Posterior cingulate gyrus (tissue), 11 donors: Measurements from ENCODE around the gene IBA57.

Source experiments
- DNase-seq, 10 donors: peaks; one replicate each; pipeline versions ENCODE4 v3.0.0 to v3.0.0-alpha.2; 2020 to 2021; ENCODE audit warnings: mixed read lengths in 3 of 10
- intact Hi-C: fragments of 100-400 bp; cut with DNase I; formaldehyde crosslinking; loops from one replicate; pipeline ENCODE4 v1.15.1; 2023

IBA57 gene

DNA sequence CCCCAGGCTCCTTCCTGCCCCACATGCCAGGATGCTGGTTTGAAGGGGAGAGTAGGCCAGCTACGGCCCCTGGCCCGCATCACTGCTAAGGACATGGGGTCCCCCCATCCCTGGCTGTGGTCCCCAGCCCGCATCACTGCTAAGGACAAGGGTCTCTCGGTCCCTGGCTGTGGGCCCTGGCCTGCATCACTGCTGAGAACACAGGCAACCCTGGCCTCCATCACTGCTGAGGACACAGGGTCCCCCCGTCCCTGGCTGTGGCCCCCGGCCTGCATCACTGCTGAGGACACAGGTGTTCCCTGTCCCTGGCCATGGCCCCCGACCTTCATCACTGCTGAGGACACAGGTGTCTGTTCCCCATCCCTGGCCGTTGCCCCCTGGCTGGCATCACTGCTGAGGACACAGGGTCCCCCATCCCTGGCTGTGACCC is 41.8 kb downstream of the IBA57 start:
- intact Hi-C loops, result no loop called here
- DNase-seq, result peak in 1 of 10 donors; percentile 82

DNA sequence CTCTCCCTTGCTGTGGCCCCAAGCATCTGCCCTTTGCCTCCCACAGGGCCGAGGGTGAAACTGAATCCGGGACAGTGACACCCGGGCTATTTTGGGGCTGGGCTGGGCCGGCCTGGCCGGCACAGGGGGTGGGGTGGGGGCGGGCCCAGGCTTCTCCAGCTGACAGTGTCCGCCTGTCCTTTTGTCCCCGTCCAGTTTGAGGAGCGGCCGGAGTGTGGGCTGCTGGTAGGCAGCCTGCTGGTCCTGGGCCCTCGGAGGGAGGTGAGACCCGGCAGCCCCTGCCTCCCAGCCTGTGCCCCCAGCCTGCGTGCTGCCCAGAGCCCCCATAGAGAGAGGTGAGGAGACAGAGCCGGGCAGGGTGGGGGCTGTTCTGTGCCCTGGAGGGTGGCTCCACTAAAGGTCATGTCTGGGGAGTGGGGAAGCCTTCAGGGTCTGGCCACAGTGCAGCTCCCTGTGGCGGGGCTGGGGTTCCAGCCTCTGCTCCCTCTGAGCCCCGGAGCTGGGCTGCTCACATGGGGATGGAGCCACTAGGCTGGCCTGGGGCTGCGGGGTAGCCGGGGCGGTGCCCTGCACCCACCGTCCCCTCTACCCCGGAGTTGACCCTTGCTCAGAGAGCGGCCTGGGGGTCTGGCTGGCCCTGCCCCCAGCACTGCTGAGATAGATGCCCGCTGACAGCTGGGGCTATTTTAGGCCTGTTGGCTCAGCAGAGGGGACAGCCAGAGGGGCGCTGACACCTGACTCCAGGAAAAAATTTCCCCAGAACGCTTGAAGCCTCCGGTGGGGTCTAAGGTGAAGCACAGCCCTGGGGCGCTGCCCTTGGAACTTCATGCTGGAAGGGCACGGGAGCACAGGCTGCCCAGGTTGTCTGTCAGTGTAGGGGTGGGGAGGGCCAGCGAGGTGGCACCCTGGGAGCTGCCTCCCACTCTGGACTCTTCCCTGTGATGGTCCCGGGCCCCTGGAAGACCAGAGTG is 42.5 kb downstream of the IBA57 start, which contains the start of gene OBSCN:
Gene OBSCN (plus strand): TSS at position 194 of the 971 bp plus-strand sequence. CDS start 3,740 bp downstream, outside the sequence.
- DNase-seq, result peak in 1 of 10 donors; percentile 83
- intact Hi-C loops, result no loop called here

DNA sequence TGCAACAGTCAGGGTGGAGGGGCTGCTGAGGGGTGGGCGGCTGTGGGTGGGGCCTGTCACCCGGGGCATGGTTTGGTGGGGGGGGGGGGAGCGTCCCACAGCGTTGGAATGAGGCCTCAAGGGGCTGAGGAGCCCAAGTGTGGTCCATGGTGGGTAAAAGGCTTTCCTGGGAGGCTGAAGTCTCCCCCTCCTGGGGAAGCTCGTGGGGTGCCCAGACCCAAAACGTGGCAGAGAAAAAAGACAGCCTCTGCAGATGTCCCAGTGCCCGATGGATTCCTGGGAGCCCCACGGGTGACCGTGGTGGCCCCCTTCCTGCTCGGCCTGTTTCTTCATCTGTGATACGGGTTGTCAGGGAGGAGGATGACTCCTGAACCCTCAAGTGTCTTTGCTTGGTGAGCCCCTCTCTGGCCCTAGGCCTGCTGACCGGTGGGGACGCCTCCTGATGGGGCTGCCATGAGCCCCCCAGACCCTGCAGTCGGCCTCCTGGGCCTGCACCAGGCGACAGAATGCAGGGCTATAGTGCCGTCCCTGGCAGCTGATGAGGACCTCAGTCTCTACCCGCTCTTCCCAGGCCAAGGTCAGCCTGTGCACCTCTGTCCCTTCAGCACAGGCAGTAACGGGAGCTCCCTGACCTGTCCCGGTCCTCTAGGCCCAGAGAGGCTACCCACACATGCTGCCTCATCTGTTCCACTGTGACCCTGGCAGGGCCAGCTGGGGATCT is 43.4 kb downstream of the IBA57 start:
- intact Hi-C loops, result no loop called here
- DNase-seq, result peak in 1 of 10 donors; percentile 58

DNA sequence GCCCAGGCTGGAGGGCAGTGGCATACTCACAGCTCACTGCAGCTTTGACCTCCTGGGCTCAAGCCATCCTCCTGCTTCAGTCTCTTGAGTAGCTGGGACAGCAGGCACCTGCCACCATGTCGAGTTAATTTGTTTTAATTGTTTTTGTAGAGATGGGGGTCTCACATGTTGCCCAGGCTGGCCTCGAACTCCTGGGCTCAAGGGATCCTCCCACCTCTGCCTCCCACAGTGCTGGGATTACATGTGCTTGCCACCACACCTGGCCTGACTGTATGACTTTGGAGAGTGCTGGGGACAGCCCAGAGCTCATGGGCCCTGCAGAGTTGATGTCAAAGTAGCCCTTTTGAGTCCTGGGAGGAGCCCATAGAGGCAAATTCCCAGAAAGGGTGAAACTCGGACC is 44.1 kb downstream of the IBA57 start:
- DNase-seq, result peak in 1 of 10 donors; percentile 46
- intact Hi-C loops, result no loop called here

DNA sequence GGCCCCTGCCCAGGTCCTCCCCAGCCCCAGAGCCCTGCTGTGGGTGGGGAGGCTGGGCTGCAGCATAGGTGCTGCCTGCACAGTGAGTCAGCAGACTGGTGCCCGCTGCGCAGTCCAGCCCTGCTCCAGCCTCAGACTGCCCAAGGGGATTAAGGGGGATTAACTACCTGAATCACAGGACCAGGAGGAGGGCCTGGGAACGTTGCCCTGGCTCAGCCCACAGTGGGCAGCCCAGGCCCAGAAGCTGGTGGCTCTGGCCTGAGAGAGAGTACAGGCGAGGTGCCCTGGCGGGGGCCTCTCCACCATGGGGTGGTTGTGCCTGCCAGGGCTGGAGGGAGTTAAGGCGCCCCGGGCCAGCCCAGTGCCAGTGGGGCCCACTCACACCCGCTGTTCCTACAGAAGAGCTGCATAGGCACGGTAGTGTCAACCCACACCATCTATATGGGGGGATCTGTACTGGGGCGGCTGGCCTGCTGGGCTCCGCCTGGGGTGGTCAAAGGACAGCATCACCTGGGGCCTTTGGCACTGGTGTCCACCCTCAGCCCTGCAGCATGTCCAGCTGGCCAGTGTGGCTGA is 44.6 kb downstream of the IBA57 start:
- peak in 2 of 10 donors; percentile 66 to 70 for DNase-seq
- intact Hi-C loops, result no loop called here

DNA sequence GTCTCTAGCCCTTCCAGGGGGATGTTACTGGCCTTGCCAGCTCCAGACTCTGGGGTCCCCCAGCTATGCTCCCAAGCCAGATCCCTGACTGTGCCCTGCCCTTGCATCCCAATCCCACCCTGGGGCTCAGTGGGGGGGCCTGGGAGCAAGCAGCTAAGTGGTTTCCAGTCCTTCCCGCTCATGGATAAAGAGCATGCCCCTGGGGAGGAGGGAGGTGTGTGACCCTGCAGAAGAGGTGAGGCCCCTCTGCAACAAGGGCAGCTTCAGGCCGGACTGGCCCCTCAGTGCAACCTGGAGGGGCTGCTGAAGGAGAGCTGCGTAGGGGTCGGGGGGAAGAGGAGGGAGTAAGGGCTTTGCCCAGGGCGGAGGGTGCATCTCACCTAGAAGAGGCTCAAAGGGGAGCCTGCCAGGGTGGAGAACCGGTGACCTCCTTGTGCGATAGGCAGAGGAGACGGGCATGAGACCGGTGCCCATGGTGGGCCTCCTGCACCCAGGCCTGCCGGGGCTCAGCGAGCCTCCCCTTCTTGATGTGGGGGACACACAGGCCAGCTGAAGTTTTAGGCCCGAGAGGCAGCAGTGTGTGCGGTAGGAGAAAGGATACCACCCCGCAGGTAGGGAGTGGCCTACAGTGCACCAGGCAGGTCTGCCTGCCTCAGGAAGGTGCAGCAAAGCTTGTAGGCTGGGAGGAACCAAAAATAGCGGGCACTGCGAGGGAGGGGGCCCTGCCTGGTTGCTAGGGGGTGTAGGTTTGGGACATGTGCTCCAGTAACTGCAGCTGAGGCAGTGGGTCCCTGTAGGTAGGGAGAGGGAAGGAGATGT is 45.3 kb downstream of the IBA57 start:
- intact Hi-C loops, result no loop called here
- DNase-seq, result peak in 1 of 10 donors; percentile 78

DNA sequence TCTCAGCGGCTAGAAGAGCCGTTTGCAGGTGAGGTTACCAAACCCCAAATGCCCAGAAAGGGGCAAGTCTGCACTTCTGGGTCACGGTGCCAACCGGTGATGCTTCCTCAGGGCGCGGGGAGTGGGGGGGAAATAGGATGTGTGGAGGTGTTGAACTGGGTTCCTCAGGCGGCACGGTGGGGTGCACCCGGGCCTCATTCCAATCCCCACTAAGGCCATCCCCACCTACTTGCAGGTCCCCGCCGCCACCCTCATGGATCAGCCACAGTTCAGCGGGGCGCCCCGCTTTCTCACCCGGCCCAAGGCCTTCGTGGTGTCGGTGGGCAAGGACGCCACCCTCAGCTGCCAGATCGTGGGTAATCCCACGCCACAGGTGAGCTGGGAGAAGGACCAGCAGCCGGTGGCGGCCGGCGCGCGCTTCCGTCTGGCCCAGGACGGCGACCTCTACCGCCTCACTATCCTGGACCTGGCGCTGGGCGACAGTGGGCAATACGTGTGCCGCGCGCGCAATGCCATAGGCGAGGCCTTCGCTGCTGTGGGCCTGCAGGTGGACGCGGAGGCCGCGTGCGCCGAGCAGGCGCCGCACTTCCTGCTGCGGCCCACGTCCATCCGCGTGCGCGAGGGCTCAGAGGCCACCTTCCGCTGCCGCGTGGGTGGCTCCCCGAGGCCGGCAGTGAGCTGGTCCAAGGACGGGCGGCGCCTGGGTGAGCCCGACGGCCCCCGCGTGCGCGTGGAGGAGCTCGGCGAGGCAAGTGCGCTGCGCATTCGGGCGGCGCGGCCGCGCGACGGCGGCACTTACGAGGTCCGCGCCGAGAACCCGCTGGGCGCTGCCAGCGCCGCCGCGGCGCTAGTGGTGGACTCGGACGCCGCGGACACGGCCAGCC is 46.2 kb downstream of the IBA57 start:
- DNase-seq, result peak in 1 of 10 donors; percentile 75
- intact Hi-C loops, result no loop called here

DNA sequence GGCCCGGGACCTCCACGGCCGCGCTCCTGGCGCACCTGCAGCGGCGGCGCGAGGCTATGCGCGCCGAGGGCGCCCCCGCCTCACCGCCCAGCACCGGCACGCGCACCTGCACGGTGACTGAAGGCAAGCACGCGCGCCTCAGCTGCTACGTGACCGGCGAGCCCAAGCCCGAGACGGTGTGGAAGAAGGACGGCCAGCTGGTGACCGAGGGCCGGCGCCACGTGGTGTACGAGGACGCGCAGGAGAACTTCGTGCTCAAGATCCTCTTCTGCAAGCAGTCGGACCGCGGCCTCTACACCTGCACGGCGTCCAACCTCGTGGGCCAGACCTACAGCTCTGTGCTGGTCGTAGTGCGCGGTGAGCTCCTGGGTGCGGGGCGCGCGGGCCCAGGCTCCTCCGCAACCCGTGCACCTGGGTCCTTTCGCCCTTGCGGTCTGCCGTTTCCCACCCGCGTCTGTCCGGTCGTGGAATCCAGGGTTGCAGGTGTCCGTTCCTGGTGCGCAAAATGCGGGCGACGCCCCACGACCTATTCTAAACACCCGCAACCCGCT is 46.9 kb downstream of the IBA57 start:
- peak in 2 of 10 donors; percentile 70 to 75 for DNase-seq
- intact Hi-C loops, result no loop called here

DNA sequence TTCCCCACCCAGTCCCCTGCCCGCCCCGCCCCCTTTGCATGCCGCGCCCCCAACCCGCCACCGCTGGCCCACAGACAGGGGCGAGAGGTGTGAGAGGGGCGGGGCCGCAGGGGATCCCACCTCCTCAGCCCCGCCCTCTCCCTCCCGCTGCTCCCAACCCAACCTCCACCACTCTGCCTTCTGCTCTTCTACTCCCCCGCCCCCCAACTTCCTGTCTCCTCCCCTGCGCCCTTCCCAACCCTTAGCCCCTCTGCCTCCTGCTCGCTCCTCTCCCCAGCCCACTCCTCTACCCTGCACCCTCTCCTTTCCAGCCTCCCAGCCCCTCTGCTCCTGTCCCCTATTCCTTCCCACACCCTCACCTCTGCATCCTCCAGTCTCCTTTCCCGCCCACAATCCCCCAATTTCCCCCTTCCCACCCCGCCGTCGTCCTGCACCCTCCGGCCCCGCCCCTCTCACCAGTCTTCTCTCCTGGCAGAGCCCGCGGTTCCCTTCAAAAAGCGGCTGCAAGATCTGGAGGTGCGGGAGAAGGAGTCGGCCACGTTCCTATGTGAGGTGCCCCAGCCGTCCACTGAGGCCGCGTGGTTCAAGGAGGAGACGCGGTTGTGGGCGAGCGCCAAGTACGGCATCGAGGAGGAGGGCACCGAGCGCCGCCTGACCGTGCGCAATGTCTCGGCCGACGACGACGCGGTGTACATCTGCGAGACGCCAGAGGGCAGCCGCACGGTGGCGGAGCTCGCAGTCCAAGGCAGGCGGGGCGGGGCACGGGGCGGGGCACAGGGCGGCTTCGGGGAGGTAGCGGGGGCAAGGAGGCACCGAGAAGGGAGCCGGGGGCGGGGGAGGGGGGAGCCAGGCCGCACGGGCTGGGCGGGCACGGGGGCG is 47.6 kb downstream of the IBA57 start:
- intact Hi-C loops, result no loop called here
- peak in 9 of 10 donors; percentile 54 to 94 (median 74) for DNase-seq

DNA sequence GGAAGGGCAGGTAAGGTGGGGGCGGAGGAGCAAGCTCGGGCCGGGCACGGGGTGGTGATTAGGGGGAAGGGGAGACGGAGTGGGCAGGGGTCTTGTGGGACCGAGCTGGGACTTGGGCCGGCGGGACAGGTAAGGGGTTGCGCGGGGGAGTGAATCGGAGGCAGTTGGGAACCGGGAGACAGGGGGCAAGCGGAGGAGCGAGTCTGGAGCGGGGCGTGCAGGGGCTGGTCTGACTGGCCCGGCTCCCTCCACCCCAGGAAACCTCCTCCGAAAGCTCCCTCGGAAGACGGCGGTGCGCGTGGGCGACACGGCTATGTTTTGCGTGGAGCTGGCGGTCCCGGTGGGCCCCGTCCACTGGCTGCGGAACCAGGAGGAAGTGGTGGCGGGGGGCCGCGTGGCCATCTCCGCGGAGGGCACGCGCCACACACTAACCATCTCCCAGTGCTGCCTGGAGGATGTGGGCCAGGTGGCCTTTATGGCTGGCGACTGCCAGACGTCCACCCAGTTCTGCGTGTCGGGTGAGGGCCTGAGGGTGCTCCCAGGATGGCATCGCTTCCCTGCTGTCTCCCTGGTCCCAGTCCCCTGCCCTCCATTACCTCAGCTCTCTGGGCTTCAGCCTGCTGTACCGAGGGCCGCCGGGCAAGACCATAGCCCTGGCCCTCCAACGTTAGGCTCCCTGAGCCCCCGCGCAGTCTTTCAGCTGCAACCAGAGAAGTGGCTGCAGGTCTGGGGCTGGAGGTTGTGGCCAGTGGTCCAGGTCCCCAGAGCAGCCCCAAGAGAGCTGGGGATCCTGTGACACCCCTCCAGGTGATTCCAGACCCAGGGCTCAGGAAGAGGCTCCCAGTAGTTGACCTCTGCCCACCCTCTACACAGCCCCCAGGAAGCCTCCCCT is 48.6 kb downstream of the IBA57 start:
- intact Hi-C loops, result no loop called here

DNA sequence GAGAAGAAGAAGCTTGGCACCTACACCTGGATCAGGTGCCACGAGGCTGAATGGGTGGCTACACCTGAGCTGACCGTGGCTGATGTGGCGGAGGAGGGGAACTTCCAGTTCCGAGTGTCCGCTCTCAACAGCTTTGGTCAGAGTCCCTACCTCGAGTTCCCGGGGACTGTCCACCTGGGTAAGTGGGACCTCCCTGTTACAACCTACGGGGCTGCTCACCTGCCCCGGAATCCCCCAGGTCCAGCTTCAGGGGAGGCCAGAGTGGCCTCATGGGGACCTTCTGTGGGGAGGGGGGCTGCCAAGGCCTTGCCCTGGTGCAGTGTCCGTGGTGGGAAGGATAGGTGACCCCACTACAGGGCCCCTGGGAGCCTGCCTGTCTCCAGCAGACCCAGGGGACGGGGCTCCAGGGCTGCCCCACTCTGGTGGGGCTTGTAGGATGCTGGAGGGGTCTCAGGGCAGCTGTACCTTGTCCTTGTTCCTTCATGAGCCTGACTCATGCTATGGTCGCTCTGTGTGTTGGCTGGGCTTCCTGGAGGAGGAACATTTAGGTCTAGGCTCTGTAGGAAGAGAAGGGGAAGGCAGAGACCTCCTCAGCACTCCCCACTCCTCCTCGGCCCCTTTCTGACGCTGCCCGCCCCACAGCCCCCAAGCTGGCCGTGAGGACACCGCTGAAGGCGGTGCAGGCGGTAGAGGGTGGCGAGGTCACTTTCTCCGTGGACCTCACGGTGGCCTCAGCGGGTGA is 49.5 kb downstream of the IBA57 start:
- intact Hi-C loops, result no loop called here
- DNase-seq, result peak in 1 of 10 donors; percentile 22

More for the DNA sequence above, 48.6 kb downstream of the IBA57 start:
- peak in 1 of 10 donors; percentile 79 for DNase-seq

DNA sequence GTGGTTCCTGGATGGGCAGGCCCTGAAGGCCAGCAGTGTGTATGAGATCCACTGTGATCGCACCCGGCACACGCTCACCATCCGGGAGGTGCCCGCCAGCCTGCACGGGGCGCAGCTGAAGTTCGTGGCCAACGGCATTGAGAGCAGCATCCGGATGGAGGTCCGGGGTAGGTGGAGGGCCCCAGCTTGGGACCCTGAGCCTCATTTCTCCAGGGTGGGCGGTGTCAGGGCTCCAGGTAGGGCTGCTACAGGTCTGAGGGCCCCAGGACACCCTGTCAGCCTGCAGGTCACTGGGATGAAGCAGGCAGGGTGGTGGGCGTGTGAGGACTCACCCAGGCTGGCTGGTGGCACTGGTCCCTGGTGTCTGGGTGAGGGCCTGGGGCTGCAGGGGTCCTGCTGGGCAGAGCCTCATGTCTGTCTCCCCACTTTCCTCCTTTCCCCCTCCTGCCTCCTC is 50.1 kb downstream of the IBA57 start:
- intact Hi-C loops, result no loop called here
- DNase-seq, result peak in 2 of 10 donors; percentile 67 to 74

DNA sequence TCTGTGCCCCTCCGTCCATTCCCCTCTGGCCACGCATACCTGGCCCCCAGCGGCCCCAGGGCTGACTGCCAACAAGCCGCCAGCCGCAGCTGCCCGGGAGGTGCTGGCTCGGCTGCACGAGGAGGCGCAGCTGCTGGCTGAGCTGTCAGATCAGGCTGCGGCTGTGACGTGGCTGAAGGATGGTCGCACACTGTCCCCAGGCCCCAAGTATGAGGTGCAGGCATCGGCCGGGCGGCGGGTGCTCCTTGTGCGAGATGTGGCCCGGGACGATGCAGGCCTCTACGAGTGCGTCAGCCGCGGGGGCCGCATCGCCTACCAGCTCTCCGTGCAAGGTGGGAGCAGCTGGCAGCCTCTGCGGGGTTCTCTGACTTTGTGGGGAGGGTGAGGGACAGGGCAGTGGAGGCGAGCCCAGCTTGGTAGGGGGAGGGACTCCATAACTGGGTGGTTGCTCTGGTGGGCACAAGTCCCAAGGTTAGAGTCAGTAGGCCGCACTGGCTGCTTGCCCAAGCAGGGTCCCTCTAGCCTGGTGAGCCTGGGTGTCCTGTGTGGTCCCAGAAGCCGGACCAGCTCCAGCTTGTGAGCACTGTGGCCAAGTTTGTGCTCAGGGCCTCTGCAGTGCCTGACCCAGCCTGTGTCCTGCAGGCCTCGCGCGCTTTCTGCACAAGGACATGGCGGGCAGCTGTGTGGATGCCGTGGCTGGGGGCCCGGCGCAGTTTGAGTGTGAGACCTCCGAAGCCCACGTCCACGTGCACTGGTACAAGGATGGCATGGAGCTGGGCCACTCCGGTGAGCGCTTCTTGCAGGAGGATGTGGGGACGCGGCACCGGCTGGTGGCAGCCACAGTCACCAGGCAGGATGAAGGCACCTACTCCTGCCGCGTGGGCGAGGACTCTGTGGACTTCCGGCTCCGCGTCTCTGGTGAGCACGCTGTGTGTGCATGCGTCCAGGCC is 51.0 kb downstream of the IBA57 start:
- intact Hi-C loops, result no loop called here
- DNase-seq, result peak in 2 of 10 donors; percentile 69 to 81

DNA sequence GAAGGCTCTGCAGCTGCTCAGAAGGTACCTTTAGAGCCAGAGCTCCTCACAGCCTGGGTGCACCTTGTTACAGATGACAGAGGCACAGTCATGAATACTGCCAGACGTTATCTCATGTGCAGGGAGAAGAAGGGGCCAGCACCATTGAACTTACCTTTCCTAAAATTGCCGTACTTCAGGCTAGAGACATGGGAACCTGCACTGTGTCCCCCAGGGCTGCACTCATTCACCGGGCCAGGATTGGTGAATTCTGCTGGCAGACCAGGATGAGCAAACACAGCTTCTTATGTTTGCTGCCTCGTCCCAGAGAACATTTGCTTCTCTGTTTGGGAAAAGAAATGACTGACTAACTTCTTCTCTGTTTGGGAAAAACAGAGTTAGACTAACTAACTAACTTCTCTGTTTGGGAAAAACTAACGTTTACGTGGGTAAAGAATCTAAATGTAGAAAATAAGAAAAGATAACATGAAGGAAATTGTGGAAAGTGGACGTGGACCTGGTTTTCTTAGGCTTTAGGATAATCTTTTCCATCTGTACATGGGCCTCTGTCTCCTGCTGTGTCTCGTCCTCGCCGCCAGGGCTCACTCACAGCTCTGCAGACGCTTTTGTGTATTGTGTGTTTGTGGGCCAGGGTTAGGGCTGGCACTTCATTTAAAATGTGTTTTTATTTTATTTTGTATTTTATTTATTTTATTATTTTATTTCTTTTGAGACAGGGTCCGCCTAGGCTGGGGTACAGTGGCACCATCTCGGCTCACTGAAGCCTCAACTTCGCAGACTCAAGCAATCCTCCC is 52.1 kb downstream of the IBA57 start:
- DNase-seq, result no peak
- intact Hi-C loops, result no loop called here
